Measurements from ENCODE around the gene GM2A.
"Not testable (repeated sequence)": the region's sequence is repeated elsewhere in the genome, so short reads cannot be mapped to it uniquely, and the experiment has no call there.

The GM2A gene

GRCh38 chr5:151236888-151237287 is 16.1 kb upstream of the GM2A start:
- H3K27ac ChIP-seq, result no peak overlapping the region
- no peak for DNase-seq
- H3K4me3 ChIP-seq (ENCODE audit: low read depth, low read length), result no peak overlapping the region
- TF ChIP-seq CTCF (IDR thresholded peaks at IDR 0.05; ENCODE audit: low read depth, low read length, missing control alignments), result no peak
- in situ Hi-C loops (cut with HindIII; ENCODE audit: low pct_ligation_motif_present, low sequenced_read_pairs), result no loop called here
- H3K27me3 ChIP-seq (replicated peaks), result peaks cover 12% of the 10 kb centered on the region
- H3K36me3 ChIP-seq (replicated peaks), result no peaks in the 10 kb centered on the region

- in situ Hi-C loops (cut with HindIII; ENCODE audit: low pct_ligation_motif_present, low sequenced_read_pairs), result no loop called here
- peaks cover 10% of the 10 kb centered on the region for H3K27me3 ChIP-seq (replicated peaks)
- TF ChIP-seq CTCF (IDR thresholded peaks at IDR 0.05; ENCODE audit: low read depth, low read length, missing control alignments), result no peak
- DNase-seq, result no peak
- no peaks in the 10 kb centered on the region for H3K36me3 ChIP-seq (replicated peaks)
- H3K27ac ChIP-seq, result no peak overlapping the region
- H3K4me3 ChIP-seq (ENCODE audit: low read depth, low read length), result no peak overlapping the region
These were observed 15.3 kb upstream of the GM2A start for GRCh38 chr5:151237685-151238084.

- Histone ChIP-seq H3K27me3 (replicated peaks) (peaks cover 10% of the 10 kb centered on the region), H3K4me3 (ENCODE audit: low read depth, low read length) (no peak overlapping the region)
- in situ Hi-C loops (cut with HindIII; ENCODE audit: low pct_ligation_motif_present, low sequenced_read_pairs), result no loop called here
These were observed 14.7 kb upstream of the GM2A start for GRCh38 chr5:151238303-151238741.

GRCh38 chr5:151239237-151239861 is 13.6 kb upstream of the GM2A start:
- DNase-seq, result peak; percentile 61
- in situ Hi-C loops (cut with HindIII; ENCODE audit: low pct_ligation_motif_present, low sequenced_read_pairs), result no loop called here

More at GRCh38 chr5:151238303-151238741, 14.7 kb upstream of the GM2A start:
- TF ChIP-seq CTCF (IDR thresholded peaks at IDR 0.05; ENCODE audit: low read depth, low read length, missing control alignments), result no peak
- DNase-seq, result no peak
- H3K27ac ChIP-seq, result no peak overlapping the region
- H3K36me3 ChIP-seq (replicated peaks), result no peaks in the 10 kb centered on the region

GRCh38 chr5:151240268-151240835 is 12.6 kb upstream of the GM2A start:
- in situ Hi-C loops (cut with HindIII; ENCODE audit: low pct_ligation_motif_present, low sequenced_read_pairs); H3K36me3 ChIP-seq (replicated peaks); H3K4me3 ChIP-seq (ENCODE audit: low read depth, low read length); DNase-seq; H3K27ac ChIP-seq: not testable (repeated sequence)
- peaks cover 10% of the 10 kb centered on the region for H3K27me3 ChIP-seq (replicated peaks)

More at GRCh38 chr5:151239237-151239861, 13.6 kb upstream of the GM2A start:
- peaks cover 10% of the 10 kb centered on the region for H3K27me3 ChIP-seq (replicated peaks)
- peak; percentile 97 for TF ChIP-seq CTCF (IDR thresholded peaks at IDR 0.05; ENCODE audit: low read depth, low read length, missing control alignments)
- H3K4me3 ChIP-seq (ENCODE audit: low read depth, low read length), result no peak overlapping the region
- no peak overlapping the region for H3K27ac ChIP-seq
- H3K36me3 ChIP-seq (replicated peaks), result no peaks in the 10 kb centered on the region

GRCh38 chr5:151240924-151241635 is 11.9 kb upstream of the GM2A start:
- no peak for DNase-seq
- in situ Hi-C loops (cut with HindIII; ENCODE audit: low pct_ligation_motif_present, low sequenced_read_pairs), result no loop called here
- no peak for TF ChIP-seq CTCF (IDR thresholded peaks at IDR 0.05; ENCODE audit: low read depth, low read length, missing control alignments)
- H3K4me3 ChIP-seq (ENCODE audit: low read depth, low read length), result no peak overlapping the region
- peaks cover 10% of the 10 kb centered on the region for H3K27me3 ChIP-seq (replicated peaks)
- no peaks in the 10 kb centered on the region for H3K36me3 ChIP-seq (replicated peaks)
- no peak overlapping the region for H3K27ac ChIP-seq
